Omental fat pad (tissue), 4 donors: Measurements from ENCODE around the gene TMPRSS7. TPM values are rescaled to one million over a fixed set of nuclear protein-coding genes. Genes with fewer than 3 reads are reported as not detected.

ENCODE experiments used
- ATAC-seq: fragments of 150-250 bp; one replicate; pipeline ENCODE4 v1.9.1; 2016; ENCODE audit warnings: mild to moderate bottlenecking, moderate library complexity; ENCODE audit not compliant: low FRiP score
- DNase-seq: peaks from one replicate; pipeline ENCODE4 v3.0.0-alpha.2; 2019; ENCODE audit warnings: low spot score
- small RNA-seq: library from RNA; depleted of rRNA; stranded (forward); fragments of <200 nt; gene quantifications from one replicate; pipeline ENCODE3, GENCODE V24; 2016
- total RNA-seq, 4 donors: library from RNA; depleted of rRNA; stranded (reverse); fragments of >200 nt; gene quantifications; one replicate each; pipeline ENCODE4 v1.1.0, GENCODE V29; 2016
- TF ChIP-seq, protein P1 (sequence below), 3 donors: fragments of 450-650 bp; IDR thresholded peaks; one replicate each; pipeline ENCODE4 v1.5.1; 2016 to 2017; ENCODE audit warnings: antibody characterized with exemption in 3 of 3, mild to moderate bottlenecking in 3 of 3, moderate library complexity in 2 of 3

The TMPRSS7 gene
- total RNA-seq, 4 donors from 2014 or later = not detected

DNA sequence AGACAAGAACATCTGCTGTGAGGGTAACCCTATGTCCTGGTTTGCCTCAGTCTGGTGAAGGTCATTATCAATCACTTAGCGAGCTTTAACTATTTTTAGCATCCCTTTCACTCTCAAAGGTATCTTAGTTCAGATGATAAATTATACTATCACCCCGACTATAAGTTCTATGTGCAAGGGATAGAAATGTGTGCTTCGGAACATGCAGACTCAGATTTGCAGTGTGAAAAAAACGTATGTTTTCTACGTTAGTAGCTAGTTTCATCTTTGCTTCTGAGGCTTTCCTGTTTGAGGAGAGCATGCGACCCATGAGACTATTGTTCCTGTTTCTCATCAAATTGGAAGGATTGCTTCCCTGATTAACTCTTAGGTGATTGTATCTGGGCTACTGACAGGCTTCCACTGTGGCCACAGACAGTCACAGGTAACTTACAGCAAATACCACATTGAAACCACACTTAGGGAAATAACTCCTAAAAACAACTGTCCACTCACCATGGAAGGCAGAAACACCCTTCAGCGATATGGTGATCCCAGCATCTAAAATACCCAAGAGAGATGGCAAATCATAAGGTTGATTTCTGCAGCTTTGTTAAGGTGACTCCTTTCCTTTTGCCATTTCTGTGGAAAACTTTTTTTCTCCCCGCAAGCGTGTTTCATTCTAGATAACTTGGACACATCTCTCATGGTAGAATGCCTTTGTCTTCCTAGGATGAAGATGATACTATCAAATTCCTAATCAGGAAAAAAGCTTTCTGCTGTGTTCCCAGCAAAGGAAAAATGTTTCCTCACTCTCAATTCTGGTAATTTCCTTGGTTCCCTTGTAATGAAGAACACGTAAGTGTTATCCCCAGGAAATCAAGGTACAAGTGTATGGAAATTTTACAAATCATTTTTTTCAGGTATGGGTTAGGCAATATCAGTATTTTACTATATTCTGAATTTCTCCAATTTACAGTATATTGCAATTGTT lies 93.3 kb downstream of the TMPRSS7 start:
- ATAC-seq = no peak
- TF ChIP-seq, protein P1, sequence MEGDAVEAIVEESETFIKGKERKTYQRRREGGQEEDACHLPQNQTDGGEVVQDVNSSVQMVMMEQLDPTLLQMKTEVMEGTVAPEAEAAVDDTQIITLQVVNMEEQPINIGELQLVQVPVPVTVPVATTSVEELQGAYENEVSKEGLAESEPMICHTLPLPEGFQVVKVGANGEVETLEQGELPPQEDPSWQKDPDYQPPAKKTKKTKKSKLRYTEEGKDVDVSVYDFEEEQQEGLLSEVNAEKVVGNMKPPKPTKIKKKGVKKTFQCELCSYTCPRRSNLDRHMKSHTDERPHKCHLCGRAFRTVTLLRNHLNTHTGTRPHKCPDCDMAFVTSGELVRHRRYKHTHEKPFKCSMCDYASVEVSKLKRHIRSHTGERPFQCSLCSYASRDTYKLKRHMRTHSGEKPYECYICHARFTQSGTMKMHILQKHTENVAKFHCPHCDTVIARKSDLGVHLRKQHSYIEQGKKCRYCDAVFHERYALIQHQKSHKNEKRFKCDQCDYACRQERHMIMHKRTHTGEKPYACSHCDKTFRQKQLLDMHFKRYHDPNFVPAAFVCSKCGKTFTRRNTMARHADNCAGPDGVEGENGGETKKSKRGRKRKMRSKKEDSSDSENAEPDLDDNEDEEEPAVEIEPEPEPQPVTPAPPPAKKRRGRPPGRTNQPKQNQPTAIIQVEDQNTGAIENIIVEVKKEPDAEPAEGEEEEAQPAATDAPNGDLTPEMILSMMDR (IDR thresholded peaks at IDR 0.05) = no peak
- no peak for DNase-seq

DNA sequence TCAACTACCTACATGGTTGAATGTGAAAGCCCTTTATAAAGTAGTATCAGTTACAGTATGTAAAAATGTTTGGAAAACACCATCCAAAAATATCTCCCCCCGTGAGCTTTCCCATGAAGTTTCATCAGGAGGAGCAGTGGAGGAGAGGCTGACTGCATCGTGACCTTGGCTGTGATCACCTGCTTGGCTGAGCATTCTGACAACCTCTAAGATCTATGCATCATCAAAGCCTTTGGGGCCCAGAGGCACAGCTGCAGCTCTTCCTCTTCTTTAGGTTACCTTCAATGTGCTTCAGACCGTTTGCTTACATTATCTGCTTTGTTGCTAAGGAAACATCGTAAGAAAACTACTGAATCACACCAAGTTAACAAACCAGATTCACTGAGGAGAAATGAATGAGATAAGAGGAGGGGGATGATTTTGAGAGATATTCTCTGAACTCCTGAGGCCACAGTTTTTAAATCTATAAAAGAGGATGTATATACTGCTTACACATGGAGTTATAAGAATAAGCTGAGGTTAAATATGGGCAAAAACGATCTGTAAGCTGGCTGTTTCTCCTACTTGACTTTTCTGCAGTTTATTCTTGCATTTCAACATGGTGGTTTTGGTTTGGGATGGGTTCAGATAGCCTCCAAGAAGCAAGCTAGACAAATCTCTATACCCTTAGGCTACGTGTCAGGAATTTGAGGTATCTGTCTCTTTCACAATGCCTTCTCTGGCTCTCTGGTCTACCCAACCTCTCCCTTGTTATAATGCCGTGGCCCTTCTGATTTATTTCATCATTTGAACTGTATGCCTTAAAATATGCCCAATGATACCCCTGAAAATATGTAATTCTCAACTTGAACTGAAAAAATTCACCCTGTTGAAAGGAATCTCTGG lies 94.5 kb downstream of the TMPRSS7 start:
- TF ChIP-seq, protein P1 (IDR thresholded peaks at IDR 0.05) = no peak
- ATAC-seq = peak; percentile 53
- DNase-seq = no peak

DNA sequence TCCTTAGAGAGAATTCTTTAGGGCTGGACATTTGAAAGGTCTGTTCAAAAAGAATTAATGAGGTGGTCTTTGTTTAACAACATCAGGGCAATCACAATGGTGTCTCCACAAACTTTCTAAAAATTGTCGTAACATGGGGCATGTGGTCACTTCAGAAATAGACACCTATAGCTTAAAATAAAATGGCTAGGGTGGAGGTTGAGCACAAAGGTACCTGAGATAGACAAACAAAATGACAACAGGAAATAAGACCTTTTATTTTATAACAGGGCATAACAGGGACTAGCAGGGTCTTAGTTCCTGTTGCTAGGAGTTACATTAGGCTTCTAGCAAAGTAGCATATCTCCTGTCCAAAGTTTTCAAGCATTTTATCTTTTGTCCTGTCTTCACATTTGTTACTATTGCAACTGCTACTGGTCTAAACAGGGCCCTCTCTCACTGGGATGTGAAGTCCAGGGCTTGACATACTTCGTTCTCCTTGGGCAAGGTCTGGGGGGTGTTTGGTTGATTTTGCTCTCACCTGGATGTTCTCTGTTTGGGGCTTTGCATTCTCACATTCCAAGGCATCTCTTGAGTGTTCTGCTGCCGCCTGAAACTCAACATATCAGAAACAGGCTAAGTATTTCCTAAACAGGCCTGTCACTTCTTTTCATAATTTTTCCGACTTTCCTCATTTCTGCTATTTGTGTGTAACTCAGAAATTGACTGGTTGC lies 95.5 kb downstream of the TMPRSS7 start:
- DNase-seq (no peak), ATAC-seq (no peak)
- TF ChIP-seq, protein P1 (IDR thresholded peaks at IDR 0.05) = no peak

DNA sequence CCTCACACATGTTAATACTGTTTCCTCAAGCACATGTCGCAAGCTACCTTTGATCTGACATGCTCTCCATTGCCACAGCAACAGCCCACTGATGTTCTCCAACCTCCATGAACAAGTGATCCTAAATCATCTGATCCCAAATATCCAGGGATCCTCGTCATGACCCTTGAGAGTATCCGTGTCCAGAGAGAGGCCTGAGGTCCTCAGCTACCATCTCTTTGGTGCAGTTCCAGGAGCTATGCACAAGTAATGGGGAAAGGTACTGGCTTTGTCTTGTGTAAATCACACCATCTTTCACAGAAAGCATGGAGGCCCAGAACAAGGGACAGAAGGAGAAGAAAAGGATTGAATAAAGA lies 96.1 kb downstream of the TMPRSS7 start:
- no peak for DNase-seq
- TF ChIP-seq, protein P1 (IDR thresholded peaks at IDR 0.05) = no peak
- ATAC-seq = no peak

Small RNA genes lying within 50 kb of the gene (small RNA-seq; reads per million reads assigned to genes)
- gene MIR567 = not detected

Other genes with a start within 250 kb of the TMPRSS7 start
- 100 to 1,000 TPM in 3 of 4 donors, 10 to 100 TPM in 1; 89.5 to 421 (median 186) TPM for gene PHLDB2, start 175.5 kb upstream of the TMPRSS7 start, total RNA-seq
- gene ABHD10, start 55.7 kb upstream of the TMPRSS7 start, total RNA-seq = 10 to 100 TPM in 3 of 4 donors, 1 to 10 TPM in 1; 9.5 to 27.4 (median 17.3) TPM
- under 1 TPM in 1 of 4 donors, not detected in 3; 0.65 TPM for gene TAGLN3, start 35.8 kb upstream of the TMPRSS7 start, total RNA-seq
- gene C3orf52, start 51.7 kb downstream of the TMPRSS7 start, total RNA-seq = 10 to 100 TPM in 2 of 4 donors, 1 to 10 TPM in 1, not detected in 1; 2.3 to 39.1 (median 13.1) TPM
- under 1 TPM in 3 of 4 donors, not detected in 1; 0.47 to 0.88 (median 0.48) TPM for gene GCSAM, start 98.5 kb downstream of the TMPRSS7 start, total RNA-seq